ENCODE data around the gene MAPKAP1. TPM values are rescaled to one million over a fixed set of nuclear protein-coding genes. Genes with fewer than 3 reads are reported as not detected.

MAPKAP1 gene
- total and polyA plus RNA-seq, 2 experiments from 2014 or later, result 68.4 to 98.5 TPM

DNA sequence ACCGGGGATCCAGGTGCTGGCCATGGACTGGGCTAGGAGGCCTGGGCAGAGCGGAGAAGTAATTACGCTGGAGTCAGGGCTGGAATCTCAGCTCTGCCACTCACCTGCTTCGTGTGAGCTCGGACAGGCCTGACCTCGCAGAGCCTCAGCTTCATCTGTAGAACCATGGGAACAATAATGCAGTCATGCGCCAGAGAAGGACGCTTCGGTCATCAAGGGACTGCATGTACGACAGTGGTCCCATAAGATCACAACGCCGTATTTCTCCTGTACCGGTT, 300.3 kb downstream of the MAPKAP1 start:
- Histone ChIP-seq H3K36me3 (ENCODE audit: insufficient read depth) (no peaks in the 10 kb centered on the region), H3K79me2 (replicated peaks; ENCODE audit: insufficient read depth) (no peaks in the 10 kb centered on the region), H3K4me1 (ENCODE audit: insufficient read depth) (no peaks in the 10 kb centered on the region), H3K4me2 (no peak overlapping the region), H4K20me1 (replicated peaks; ENCODE audit: insufficient read depth) (no peaks in the 10 kb centered on the region), H3K27ac (ENCODE audit: low read depth) (no peak overlapping the region), H3K9me2 (ENCODE audit: insufficient read depth) (no peaks in the 10 kb centered on the region), H2AFZ (no peak overlapping the region), H3K4me3 (no peak overlapping the region), H3F3A (replicated peaks; ENCODE audit: low read depth) (0 out of 2 replicates have a peak, but pooled peaks cover 7% of the 10 kb centered on the region), H3K27me3 (ENCODE audit: insufficient read depth) (peaks cover 10% of the 10 kb centered on the region; the same call in 1 of the 2 replicates)
- ATAC-seq (no peak), DNase-seq (ENCODE audit: low spot score) (no peak)
- Mint-ChIP-seq H3K36me3 (ENCODE audit: low read depth) (no peaks in the 10 kb centered on the region), H3K27me3 (ENCODE audit: insufficient read depth, low read depth, poor library complexity) (peaks cover 20% of the 10 kb centered on the region), H3K9me3 (no peaks in the 10 kb centered on the region; the same call in 2 of the 3 replicates), H3K27ac (no peak overlapping the region), H3K4me1 (peaks cover 10% of the 10 kb centered on the region), H3K4me3 (no peak overlapping the region)
- TF ChIP-seq, protein P1, sequence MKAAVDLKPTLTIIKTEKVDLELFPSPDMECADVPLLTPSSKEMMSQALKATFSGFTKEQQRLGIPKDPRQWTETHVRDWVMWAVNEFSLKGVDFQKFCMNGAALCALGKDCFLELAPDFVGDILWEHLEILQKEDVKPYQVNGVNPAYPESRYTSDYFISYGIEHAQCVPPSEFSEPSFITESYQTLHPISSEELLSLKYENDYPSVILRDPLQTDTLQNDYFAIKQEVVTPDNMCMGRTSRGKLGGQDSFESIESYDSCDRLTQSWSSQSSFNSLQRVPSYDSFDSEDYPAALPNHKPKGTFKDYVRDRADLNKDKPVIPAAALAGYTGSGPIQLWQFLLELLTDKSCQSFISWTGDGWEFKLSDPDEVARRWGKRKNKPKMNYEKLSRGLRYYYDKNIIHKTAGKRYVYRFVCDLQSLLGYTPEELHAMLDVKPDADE (IDR thresholded peaks at IDR 0.05), result no peak
- no peak for TF ChIP-seq CREB1 (CRISPR knock-in tag; IDR thresholded peaks at IDR 0.05; ENCODE audit: low read depth)
- TF ChIP-seq, protein P2, sequence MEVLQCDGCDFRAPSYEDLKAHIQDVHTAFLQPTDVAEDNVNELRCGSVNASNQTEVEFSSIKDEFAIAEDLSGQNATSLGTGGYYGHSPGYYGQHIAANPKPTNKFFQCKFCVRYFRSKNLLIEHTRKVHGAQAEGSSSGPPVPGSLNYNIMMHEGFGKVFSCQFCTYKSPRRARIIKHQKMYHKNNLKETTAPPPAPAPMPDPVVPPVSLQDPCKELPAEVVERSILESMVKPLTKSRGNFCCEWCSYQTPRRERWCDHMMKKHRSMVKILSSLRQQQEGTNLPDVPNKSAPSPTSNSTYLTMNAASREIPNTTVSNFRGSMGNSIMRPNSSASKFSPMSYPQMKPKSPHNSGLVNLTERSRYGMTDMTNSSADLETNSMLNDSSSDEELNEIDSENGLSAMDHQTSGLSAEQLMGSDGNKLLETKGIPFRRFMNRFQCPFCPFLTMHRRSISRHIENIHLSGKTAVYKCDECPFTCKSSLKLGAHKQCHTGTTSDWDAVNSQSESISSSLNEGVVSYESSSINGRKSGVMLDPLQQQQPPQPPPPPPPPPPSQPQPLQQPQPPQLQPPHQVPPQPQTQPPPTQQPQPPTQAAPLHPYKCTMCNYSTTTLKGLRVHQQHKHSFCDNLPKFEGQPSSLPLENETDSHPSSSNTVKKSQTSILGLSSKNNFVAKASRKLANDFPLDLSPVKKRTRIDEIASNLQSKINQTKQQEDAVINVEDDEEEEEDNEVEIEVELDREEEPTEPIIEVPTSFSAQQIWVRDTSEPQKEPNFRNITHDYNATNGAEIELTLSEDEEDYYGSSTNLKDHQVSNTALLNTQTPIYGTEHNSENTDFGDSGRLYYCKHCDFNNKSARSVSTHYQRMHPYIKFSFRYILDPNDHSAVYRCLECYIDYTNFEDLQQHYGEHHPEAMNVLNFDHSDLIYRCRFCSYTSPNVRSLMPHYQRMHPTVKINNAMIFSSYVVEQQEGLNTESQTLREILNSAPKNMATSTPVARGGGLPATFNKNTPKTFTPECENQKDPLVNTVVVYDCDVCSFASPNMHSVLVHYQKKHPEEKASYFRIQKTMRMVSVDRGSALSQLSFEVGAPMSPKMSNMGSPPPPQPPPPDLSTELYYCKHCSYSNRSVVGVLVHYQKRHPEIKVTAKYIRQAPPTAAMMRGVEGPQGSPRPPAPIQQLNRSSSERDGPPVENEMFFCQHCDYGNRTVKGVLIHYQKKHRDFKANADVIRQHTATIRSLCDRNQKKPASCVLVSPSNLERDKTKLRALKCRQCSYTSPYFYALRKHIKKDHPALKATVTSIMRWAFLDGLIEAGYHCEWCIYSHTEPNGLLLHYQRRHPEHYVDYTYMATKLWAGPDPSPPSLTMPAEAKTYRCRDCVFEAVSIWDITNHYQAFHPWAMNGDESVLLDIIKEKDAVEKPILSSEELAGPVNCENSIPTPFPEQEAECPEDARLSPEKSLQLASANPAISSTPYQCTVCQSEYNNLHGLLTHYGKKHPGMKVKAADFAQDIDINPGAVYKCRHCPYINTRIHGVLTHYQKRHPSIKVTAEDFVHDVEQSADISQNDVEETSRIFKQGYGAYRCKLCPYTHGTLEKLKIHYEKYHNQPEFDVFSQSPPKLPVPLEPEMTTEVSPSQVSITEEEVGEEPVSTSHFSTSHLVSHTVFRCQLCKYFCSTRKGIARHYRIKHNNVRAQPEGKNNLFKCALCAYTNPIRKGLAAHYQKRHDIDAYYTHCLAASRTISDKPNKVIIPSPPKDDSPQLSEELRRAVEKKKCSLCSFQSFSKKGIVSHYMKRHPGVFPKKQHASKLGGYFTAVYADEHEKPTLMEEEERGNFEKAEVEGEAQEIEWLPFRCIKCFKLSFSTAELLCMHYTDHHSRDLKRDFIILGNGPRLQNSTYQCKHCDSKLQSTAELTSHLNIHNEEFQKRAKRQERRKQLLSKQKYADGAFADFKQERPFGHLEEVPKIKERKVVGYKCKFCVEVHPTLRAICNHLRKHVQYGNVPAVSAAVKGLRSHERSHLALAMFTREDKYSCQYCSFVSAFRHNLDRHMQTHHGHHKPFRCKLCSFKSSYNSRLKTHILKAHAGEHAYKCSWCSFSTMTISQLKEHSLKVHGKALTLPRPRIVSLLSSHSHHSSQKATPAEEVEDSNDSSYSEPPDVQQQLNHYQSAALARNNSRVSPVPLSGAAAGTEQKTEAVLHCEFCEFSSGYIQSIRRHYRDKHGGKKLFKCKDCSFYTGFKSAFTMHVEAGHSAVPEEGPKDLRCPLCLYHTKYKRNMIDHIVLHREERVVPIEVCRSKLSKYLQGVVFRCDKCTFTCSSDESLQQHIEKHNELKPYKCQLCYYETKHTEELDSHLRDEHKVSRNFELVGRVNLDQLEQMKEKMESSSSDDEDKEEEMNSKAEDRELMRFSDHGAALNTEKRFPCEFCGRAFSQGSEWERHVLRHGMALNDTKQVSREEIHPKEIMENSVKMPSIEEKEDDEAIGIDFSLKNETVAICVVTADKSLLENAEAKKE (CRISPR knock-in tag; IDR thresholded peaks at IDR 0.05), result no peak

Measured in GM23338 (cell line).